H9 (cell line): ENCODE results near the gene DOHH. TPM values are rescaled to one million over a fixed set of nuclear protein-coding genes. Genes with fewer than 3 reads are reported as not detected.

Experiments
- DNase-seq: peaks from one replicate; pipeline ENCODE4 v3.0.0-alpha.2; 2017
- H2AFZ ChIP-seq: one replicate; pipeline ENCODE4 v1.6.1; 2013; ENCODE audit warnings: mild to moderate bottlenecking, low read length, control low read depth, moderate library complexity
- H2AK5ac ChIP-seq: 2 replicates; pipeline ENCODE4 v1.6.1; 2013; ENCODE audit warnings: low read length, control low read depth, mixed read lengths; ENCODE audit not compliant: insufficient read length
- H2BK120ac ChIP-seq: one replicate; pipeline ENCODE4 v1.6.1; 2013; ENCODE audit warnings: low read depth, mild to moderate bottlenecking, low read length, control low read depth, inconsistent platforms; ENCODE audit not compliant: poor library complexity, severe bottlenecking
- H2BK12ac ChIP-seq: 2 replicates; pipeline ENCODE4 v1.6.1; 2013; ENCODE audit warnings: low read length, control low read depth, mixed read lengths, low read depth; ENCODE audit not compliant: insufficient read length
- H2BK15ac ChIP-seq: 2 replicates; pipeline ENCODE4 v1.6.1; 2013; ENCODE audit warnings: low read depth, low read length, control low read depth
- H2BK20ac ChIP-seq: one replicate; pipeline ENCODE4 v1.6.1; 2013; ENCODE audit warnings: low read depth, mild to moderate bottlenecking, low read length, control low read depth, inconsistent platforms; ENCODE audit not compliant: poor library complexity, severe bottlenecking
- H2BK5ac ChIP-seq: 2 replicates; pipeline ENCODE4 v1.6.1; 2013; ENCODE audit warnings: low read length, control low read depth, mixed read lengths; ENCODE audit not compliant: insufficient read length
- H3K14ac ChIP-seq: 2 replicates; pipeline ENCODE4 v1.6.1; 2013; ENCODE audit warnings: low read length, control low read depth; ENCODE audit not compliant: insufficient read depth
- H3K18ac ChIP-seq: 2 replicates; pipeline ENCODE4 v1.6.1; 2013; ENCODE audit warnings: low read depth, mild to moderate bottlenecking, mixed read lengths, low read length, control low read depth; ENCODE audit not compliant: insufficient read length
- H3K23ac ChIP-seq: 2 replicates; pipeline ENCODE4 v1.6.1; 2013; ENCODE audit warnings: low read length, control low read depth, mixed read lengths, low read depth; ENCODE audit not compliant: insufficient read length
- H3K23me2 ChIP-seq: 2 replicates; pipeline ENCODE4 v1.6.1; 2013; ENCODE audit warnings: low read depth, mild to moderate bottlenecking, mixed read lengths, low read length, control low read depth; ENCODE audit not compliant: insufficient read length, poor library complexity, severe bottlenecking
- H3K27ac ChIP-seq: 2 replicates; pipeline ENCODE4 v1.5.1; 2013; ENCODE audit warnings: low read length, control low read depth, mixed read lengths, low read depth; ENCODE audit not compliant: insufficient read length
- H3K27me3 ChIP-seq: 2 replicates; pipeline ENCODE4 v1.6.1; 2013; ENCODE audit warnings: low read length, control low read depth, inconsistent platforms; ENCODE audit not compliant: insufficient read depth
- H3K4ac ChIP-seq: 2 replicates; pipeline ENCODE4 v1.6.1; 2013; ENCODE audit warnings: low read depth, mild to moderate bottlenecking, control low read depth, inconsistent platforms, low read length, moderate library complexity
- H3K4me1 ChIP-seq: 2 replicates; pipeline ENCODE4 v1.6.1; 2013; ENCODE audit warnings: low read length, control low read depth, inconsistent platforms; ENCODE audit not compliant: insufficient read depth
- H3K4me2 ChIP-seq: 2 replicates; pipeline ENCODE4 v1.6.1; 2013; ENCODE audit warnings: low read length, control low read depth, mixed read lengths; ENCODE audit not compliant: insufficient read length, insufficient read depth
- H3K56ac ChIP-seq: 2 replicates; pipeline ENCODE4 v1.6.1; 2013; ENCODE audit warnings: low read depth, mild to moderate bottlenecking, mixed read lengths, low read length, control low read depth; ENCODE audit not compliant: insufficient read length
- H3K79me1 ChIP-seq: 2 replicates; pipeline ENCODE4 v1.6.1; 2013; ENCODE audit warnings: low read depth, mild to moderate bottlenecking, moderate library complexity, low read length, control low read depth, inconsistent platforms; ENCODE audit not compliant: insufficient read depth, poor library complexity, severe bottlenecking
- H3K79me2 ChIP-seq: 2 replicates; pipeline ENCODE4 v1.6.1; 2013; ENCODE audit warnings: low read length, control low read depth, inconsistent platforms; ENCODE audit not compliant: insufficient read depth
- H3K9ac ChIP-seq: 2 replicates; pipeline ENCODE4 v1.6.1; 2013; ENCODE audit warnings: low read length, control low read depth, mixed read lengths; ENCODE audit not compliant: insufficient read length; ENCODE audit errors: extremely low read depth
- H3K9me3 ChIP-seq: one replicate; pipeline ENCODE4 v1.6.1; 2013; ENCODE audit warnings: low read depth, low read length, inconsistent platforms; ENCODE audit not compliant: control insufficient read depth
- H3T11ph ChIP-seq: one replicate; pipeline ENCODE4 v1.6.1; 2013; ENCODE audit warnings: mild to moderate bottlenecking, low read length, control low read depth, inconsistent platforms
- H4K20me1 ChIP-seq: one replicate; pipeline ENCODE4 v1.6.1; 2013; ENCODE audit not compliant: control insufficient read depth, insufficient read length, insufficient read depth
- H4K5ac ChIP-seq: 2 replicates; pipeline ENCODE4 v1.6.1; 2013; ENCODE audit warnings: low read depth, mild to moderate bottlenecking, mixed read lengths, low read length, control low read depth; ENCODE audit not compliant: insufficient read length
- H4K8ac ChIP-seq: replicated peaks from 2 replicates; pipeline ENCODE4 v1.6.1; 2013; ENCODE audit warnings: low read length, control low read depth, mixed read lengths, low read depth; ENCODE audit not compliant: insufficient read length
- H4K91ac ChIP-seq: 2 replicates; pipeline ENCODE4 v1.6.1; 2013; ENCODE audit warnings: low read depth, mild to moderate bottlenecking, moderate library complexity, mixed read lengths, low read length, control low read depth; ENCODE audit not compliant: insufficient read length
- H3K27ac Mint-ChIP-seq, 3 experiments: 2 replicates in 2 of 3; 3 replicates in 1 of 3; pipeline ENCODE4 v1.8.0; 2020 to 2021; ENCODE audit warnings: mixed read lengths in 3 of 3, mild to moderate bottlenecking in 1 of 3, moderate library complexity in 1 of 3
- H3K27me3 Mint-ChIP-seq: 2 replicates; pipeline ENCODE4 v1.8.0; 2021; ENCODE audit warnings: low read depth, mild to moderate bottlenecking, moderate library complexity, mixed read lengths
- H3K36me3 Mint-ChIP-seq, 3 experiments: 2 replicates in 2 of 3; 3 replicates in 1 of 3; pipeline ENCODE4 v1.8.0; 2020 to 2021; ENCODE audit warnings: low read depth in 3 of 3, mixed read lengths in 3 of 3; ENCODE audit not compliant: insufficient read depth in 1 of 3
- H3K4me1 Mint-ChIP-seq, 2 experiments: 2 replicates each; pipeline ENCODE4 v1.8.0; 2020; ENCODE audit warnings: mixed read lengths in 2 of 2
- H3K4me3 Mint-ChIP-seq, 2 experiments: 2 replicates in 1 of 2; 3 replicates in 1 of 2; pipeline ENCODE4 v1.8.0; 2020 to 2021; ENCODE audit warnings: mild to moderate bottlenecking in 2 of 2, mixed read lengths in 2 of 2, moderate library complexity in 1 of 2
- H3K9me3 Mint-ChIP-seq, 2 experiments: 2 replicates in 1 of 2; 3 replicates in 1 of 2; pipeline ENCODE4 v1.8.0; 2020; ENCODE audit warnings: mild to moderate bottlenecking in 2 of 2, mixed read lengths in 2 of 2, moderate library complexity in 1 of 2
- CTCF ChIP-seq: fragments of 200-600 bp; sonication (generic); conservative IDR thresholded peaks from 3 replicates; pipeline ENCODE4 v1.8.0; 2021; ENCODE audit warnings: antibody characterized with exemption, mild to moderate bottlenecking
- WGBS: extraction: QIAGEN DNeasy Blood & Tissue Kit; methylation state at CpG from one replicate; pipeline ENCODE4 v1.1.7; 2013; ENCODE audit warnings: missing lambda C conversion rate, low lambda C conversion rate, mixed read lengths; ENCODE audit not compliant: insufficient read length; ENCODE audit errors: extremely low coverage; 5-methylcytosine and 5-hydroxymethylcytosine counted together
- total RNA-seq: library from RNA; stranded (reverse); gene quantifications from 2 replicates; pipeline ENCODE4 v1.2.1, GENCODE V29; 2021

Gene DOHH
- total RNA-seq, 1 experiment from 2014 or later, result 16.5 TPM

DNA sequence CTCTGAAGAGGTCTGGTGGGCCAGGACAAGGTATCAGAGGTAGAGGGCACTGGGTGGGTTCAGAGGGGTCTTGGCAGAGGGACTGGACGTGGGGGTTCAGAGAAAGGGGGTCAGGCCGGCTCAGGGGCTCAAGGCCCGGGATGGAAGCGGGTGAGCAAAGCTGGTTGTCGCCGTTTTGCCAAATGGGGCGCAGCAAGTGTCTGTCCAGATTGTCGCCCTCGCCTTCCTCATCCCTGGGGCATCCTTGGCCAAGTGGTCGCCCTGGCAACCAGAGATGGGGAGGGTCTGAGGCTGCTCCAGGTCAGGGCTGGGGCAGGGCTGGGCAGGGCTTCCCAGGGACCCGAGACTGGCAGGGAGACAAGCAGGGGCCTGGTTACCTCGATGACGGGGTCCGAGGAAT, 6.8 kb downstream of the DOHH start:
- H4K20me1 ChIP-seq, result no peaks in the 10 kb centered on the region
- no peak overlapping the region for H4K91ac ChIP-seq
- Mint-ChIP-seq H3K27ac (no peak overlapping the region), H3K9me3 (no peaks in the 10 kb centered on the region; a peak in 1 of 5 replicates), H3K4me1 (no peaks in the 10 kb centered on the region), H3K4me3 (no peak overlapping the region; a peak in 1 of 5 replicates), H3K36me3 (peaks cover 20 to 49% (median 41%) of the 10 kb centered on the region in 3 experiments; a peak in 6 of 7 replicates), H3K27me3 (no peaks in the 10 kb centered on the region)
- H3K79me1 ChIP-seq, result no peaks in the 10 kb centered on the region
- no peak for DNase-seq
- H4K5ac ChIP-seq, result no peak overlapping the region
- no peaks in the 10 kb centered on the region for H3K4me1 ChIP-seq
- H3K14ac ChIP-seq, result no peak overlapping the region; the same call in 1 of the 2 replicates
- no peak overlapping the region for H2BK120ac ChIP-seq
- no peak overlapping the region for H3K56ac ChIP-seq
- no peak for TF ChIP-seq CTCF
- H2AK5ac ChIP-seq, result no peak overlapping the region
- no peaks in the 10 kb centered on the region for H3K27me3 ChIP-seq
- no peak overlapping the region for H3K27ac ChIP-seq
- no peaks in the 10 kb centered on the region for H3K23me2 ChIP-seq
- no peak overlapping the region for H2AFZ ChIP-seq
- H2BK12ac ChIP-seq, result no peak overlapping the region
- H3T11ph ChIP-seq, result no peak overlapping the region
- H3K4me2 ChIP-seq, result no peak overlapping the region
- no peaks in the 10 kb centered on the region for H3K9me3 ChIP-seq
- no peak overlapping the region for H3K9ac ChIP-seq
- WGBS, result no CpG with 5 or more reads among the region's 14 CpGs
- H3K79me2 ChIP-seq, result peaks cover 2% of the 10 kb centered on the region
- H2BK20ac ChIP-seq, result no peak overlapping the region
- H4K8ac ChIP-seq, result no peak overlapping the region
- no peak overlapping the region for H3K23ac ChIP-seq
- H2BK5ac ChIP-seq, result no peak overlapping the region
- no peak overlapping the region for H3K4ac ChIP-seq
- no peak overlapping the region for H3K18ac ChIP-seq
- no peak overlapping the region for H2BK15ac ChIP-seq
